CD4-positive, alpha-beta T cell treated with Interleukin-10 for 1 hour (primary cell): Measurements from ENCODE around the gene EEIG2.

Experiments used
- DNase-seq: peaks from one replicate; pipeline ENCODE4 v3.0.0-alpha.2; 2020

Gene EEIG2

DNA sequence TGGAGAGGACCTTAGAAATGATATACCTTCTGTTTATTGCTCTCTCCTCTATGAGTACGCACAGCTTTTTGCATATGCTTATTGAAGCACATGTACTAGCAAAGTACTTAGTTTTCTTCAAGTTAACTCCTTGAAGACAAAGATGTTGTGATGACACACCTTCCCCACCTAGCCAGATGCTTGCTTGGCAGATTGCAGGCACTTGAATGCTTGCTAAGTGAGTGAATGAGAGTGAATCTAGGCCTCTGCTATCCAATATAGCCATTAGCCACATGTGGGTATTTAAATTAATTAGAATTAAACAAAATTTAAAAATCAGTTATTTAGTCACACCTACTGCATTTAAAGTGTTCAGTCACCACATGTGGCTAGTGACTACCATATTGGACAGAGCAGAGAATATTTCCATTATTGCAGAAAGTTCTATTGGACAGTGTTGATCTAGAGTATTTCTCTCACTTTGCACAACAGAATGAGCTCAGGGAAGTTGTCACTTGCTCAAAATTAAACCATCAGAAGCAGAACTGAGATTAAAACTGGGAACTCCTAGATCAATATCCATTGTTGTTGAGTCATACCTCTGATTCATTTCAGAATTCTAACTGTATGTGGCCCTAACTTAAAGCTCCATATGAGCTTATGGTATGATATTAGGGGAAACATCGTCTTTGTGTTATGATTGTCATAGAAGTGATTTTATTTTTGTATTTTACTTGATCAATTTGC, 8.6 kb upstream of the EEIG2 start:
- no peak for DNase-seq

DNA sequence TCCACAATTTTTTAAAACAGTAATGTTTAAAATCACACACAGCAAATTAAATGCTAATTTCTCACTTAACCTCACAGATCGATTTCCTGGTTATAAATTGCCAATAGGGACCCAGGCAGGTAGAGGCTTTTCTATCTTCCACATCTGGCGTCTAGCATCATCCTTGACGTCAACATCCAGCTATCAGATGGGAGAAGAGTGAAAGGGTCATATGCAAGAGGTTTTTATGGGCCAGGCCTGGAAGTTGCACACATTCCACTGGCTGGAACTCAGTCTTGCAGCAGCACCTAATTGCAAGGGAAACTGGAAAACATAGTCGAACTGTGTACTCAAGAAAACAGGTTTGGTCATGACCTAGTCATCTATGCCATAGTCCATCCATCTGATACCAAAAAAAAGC, 6.0 kb upstream of the EEIG2 start:
- DNase-seq, result no peak

DNA sequence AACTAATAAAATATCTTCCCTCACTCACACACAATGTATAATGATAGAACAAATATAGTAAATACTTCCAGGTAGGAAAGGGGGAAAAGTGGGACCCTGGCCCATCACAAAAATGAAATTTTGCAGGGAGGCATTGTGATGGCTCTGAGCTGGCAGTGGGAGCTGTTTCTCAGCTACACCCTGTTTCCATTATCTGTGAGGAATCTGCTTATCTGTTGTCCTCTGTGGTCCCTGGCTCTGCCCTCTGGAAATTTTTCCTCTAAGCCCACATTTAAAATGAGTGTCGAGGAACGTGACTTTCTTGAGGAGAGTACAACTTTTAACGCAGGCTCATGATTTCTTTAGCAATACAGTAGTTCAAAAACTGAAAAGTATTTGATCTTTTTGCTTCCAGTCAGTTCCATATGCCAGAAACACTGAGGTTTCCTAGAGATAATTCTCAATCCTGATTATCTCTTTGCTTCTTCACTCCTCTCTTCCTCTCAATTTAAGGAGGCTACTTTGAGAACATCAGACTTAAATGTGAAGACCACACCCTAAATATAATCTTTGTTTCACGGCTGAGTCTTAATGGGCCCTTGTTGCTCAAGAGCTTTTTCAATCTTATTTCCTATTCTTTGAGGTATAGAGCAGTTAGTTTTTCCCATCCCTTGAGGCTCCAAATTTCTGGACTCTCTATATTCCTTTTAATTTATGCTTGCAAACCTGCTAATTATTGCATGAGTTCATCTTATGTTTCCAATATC, 5.0 kb upstream of the EEIG2 start:
- DNase-seq, result no peak

DNA sequence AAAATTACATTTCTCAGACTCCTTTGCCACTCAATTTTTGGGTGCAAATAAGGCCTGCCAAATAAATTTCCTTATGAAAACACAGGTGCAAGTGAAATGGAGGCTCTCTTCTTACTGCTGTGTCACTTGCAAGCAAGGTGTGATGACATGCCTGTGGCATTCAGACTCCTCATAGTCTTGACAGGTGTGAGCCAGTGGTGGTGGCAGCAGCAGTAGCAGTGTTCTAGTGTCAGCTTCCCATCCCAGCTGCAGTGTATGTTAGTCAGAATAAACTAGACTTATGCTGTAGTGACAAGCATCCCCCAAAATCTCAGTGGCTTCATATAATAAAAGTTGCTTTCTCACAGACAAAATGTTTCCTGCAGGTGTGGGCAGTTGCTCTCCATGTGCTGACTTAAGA, 3.8 kb upstream of the EEIG2 start:
- DNase-seq, result no peak

DNA sequence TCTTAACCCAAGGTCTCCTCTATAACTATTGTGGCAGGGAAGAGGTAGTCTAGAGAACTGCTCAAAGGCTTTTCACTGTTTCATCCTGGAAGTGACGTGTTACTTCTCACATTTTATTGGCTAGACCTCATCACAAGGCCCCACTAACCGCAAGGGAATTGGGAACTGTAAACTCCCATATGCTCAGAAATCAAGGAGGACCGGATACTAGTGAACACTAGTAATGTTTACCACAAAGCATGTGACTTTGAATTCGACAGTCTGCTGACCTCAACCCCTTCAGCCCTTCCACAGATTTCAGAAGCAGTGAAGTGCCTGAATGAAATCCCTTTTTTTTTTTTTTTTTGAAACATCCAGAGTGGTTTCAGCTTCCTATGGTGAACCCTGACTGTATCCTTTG, 3.4 kb upstream of the EEIG2 start:
- DNase-seq, result peak; percentile 21

DNA sequence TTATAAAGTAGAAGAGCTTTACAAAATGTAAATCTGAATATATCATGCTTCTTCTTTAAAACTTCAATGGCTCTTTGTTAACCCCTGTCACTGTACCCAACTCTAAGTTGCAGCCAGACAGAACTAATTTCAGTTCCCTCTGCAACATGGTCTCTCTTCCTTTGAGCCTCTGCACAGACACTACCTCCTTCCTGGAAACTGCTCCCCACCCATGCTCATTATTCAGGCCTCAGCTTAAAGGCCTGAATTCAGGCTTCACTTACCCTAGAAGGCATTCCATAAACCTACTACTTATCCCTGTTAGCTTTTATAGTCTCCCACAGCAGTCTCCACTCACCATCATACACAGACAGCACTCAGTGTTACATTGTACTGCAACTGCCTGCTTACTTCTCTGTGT, 2.6 kb upstream of the EEIG2 start:
- no peak for DNase-seq

DNA sequence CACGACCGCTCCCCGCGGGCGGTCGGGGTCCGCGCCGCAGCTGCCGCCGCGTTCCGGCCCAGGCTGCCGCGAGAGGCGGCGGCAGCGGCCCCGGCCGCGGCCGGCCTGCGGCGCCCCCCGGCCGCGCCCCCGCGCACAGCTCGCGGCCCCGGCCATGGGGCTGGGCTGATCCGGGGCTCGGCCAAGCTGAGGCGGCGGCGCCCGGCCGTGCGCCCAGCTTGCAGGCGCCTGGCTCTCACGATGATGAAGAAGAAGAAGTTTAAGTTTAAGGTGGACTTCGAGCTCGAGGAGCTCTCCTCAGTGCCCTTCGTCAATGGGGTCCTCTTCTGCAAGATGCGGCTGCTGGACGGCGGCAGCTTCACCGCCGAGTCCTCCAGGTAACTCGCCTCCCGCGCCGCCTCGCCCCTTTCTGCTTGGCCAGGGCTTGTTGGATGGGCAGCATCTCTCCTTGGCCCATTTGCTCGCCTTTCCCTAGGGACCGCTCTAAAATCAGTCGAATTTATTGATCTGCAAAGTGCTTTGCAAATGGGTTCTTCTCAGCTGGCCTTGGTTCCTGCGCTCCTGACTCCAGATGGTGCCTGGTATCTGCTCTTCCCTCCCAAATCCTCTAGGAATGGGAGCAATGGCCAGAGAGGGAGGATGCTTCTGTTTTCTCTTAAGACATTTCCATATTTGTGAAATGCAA, 431 bp downstream of the EEIG2 start:
- peak; percentile 29 for DNase-seq

DNA sequence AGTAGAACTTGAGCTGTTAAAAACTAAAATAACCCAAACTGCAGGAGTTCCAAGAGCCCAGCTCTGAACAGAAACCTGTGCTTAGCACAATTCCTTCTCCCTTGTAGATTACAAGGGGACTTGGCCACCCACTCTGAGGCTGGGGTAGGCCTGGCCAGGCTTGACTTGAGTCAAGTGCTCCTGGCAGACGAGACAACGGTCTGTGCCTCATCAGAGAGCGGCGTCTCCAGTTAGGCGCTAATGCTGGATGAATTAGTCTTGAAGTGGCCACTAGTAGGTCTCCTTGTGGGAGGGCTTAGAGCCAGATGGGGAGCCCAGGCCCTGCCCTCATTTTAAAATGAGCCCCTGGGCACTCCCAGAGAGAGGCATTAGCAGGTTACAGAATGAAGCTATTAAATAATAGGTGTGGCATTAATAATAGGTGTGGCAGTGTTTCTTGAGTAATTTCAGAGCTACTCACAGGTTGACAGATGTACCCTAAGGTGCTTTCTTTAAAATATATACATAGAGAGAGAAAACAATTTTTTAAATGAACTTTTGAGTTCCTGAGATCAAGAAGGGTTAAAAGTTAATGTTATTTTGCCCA, 1.1 kb downstream of the EEIG2 start:
- DNase-seq, result peak; percentile 63

DNA sequence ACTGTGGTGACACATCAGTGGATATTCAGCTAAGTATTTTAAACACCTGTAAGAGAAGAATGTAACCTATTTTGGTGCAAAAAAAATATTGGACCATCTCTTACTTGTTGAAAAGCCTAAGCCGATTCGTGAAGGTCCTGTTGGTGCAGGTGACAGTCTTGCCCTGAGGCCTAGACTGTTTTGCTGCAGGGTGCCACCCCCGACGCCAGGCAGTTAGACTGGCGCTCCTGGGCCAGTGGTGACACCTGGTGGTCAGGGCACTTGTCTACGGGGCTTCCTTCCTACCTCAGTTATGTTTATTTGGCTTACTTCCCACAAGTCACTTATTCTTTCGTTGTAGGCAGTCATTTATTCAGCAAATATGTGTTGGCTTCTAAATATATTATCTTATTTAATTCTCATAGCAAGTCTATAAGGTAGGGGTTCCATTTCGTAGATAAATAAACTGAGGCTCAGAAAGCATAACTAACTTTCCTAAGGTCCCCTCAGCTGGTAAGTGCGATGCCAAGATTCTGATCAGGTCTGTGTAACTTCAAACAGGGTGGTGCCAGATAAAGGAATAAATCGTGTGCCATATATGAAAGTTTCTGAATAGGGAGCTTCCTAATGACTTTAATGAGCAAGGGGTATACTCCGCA, 1.9 kb downstream of the EEIG2 start:
- peak; percentile 87 for DNase-seq

DNA sequence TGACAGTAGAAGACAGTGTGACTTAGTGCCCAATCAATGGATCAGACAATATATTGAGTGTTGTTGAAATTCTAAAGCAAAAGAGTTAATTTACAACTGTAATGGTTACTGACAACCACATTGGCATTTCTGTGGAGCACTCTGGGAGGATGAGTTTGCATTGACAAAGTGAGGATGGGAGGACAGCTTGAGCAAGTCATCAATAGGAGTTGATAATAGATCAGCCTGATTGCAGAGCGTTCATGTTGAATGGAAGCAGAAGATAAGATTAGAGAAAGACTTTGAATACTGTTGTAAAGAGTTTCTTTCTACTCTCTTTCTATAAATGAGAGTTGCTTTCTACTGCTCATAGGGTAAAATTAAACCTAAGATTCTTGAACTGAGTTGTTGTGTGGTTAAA, 3.9 kb downstream of the EEIG2 start:
- no peak for DNase-seq

DNA sequence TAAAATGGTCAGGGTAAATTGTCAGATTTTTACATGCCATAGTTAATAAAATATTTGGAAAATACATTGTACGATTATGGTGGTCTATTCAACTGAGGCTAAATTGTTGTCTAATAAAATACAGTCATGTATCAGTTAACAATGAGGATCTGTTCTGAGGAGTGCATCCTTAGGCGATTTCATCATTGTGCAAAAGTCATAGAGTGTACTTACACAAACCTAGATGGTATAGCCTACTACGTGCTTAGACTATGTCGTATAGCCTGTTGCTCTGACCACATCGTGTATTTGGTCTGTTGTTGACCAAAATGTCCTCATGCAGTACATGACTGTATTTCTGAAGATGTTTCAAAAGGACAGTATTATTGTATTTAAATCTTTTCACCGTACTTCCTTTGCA, 5.2 kb downstream of the EEIG2 start:
- no peak for DNase-seq

DNA sequence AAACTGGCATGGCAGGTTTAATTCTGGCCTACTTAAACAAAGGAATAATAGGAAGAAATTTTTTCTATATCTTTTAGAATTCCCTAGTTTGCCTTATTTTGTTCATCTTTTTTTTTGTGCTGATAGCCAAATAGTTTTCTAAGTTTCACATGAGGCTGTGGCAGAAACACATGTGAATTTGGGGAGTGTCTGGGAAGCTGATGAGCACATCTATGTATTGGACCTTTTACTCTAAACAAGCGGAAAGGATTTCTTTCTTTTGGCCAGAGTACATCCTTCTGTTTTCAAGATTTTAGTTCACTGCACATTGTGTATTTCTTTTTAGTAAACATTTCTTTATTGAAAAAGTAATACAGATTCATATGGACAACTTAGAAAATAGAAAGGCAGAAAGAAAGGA, 5.6 kb downstream of the EEIG2 start:
- no peak for DNase-seq

DNA sequence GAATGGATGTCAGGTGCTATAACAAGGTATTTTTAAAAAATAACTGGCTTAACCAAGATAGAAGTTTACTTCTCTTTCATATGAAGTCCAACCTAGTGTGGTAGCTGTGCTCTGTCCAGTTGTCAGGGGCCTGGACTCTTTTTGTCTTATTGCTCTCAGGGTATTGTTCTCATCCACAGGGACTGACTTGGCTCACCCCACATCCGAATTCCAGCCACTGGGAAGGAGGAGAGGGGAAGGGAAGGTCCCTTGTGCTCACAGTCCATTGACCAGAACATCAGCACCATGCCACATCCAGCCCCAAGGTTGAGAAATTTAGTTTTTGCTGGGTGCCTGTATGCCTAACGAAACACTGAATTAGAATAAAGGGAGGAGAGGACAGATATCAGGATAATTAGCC, 8.7 kb downstream of the EEIG2 start:
- no peak for DNase-seq

DNA sequence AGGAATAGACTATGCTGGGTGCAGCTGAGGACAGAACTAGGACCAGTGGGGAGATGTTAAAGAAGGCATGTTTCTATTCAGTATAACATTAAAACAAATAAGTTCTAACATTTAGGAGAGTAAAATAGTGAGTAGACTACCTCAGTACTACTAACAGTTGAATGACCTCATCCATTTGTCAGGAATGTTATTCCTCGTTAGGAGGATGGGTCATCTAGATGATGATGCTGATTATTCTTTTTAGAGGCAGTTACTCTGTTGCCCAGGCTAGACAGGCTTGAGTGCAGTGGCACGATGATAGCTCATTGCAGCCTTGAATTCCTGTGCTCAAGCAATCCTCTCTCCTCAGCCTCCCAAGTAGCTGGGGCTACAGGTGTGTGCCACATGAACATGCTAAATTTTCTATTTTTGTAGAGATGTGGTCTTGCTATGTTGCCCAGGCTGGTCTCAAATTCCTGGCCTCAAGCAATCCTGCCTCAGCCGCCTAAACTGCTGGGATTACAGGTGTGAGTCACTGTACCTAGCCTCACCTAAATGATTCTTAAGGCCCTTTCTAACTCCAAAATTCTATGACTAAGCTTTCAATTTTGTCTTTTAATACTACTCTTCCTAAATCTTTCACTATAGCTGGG, 9.3 kb downstream of the EEIG2 start:
- DNase-seq, result no peak

DNA sequence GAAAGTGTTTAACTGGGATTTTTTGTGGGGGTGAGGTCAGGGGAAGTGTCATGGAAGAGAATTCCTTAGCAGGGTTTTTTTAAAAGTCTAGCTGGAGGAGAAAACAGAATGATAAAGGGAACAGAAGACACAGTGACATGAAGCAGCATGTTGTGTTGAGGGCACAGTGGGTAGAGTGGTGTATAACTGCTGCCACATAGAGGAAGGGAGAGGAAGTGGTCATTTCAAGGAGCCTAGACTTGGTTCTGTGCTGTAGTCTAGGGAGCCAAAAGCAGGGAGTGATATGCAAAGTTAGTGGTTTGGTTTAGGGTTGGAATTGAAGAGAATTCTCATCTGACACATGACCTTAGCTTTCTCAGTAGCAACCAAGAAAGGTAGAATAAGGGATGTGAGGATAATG, 10.2 kb downstream of the EEIG2 start:
- peak; percentile 54 for DNase-seq

DNA sequence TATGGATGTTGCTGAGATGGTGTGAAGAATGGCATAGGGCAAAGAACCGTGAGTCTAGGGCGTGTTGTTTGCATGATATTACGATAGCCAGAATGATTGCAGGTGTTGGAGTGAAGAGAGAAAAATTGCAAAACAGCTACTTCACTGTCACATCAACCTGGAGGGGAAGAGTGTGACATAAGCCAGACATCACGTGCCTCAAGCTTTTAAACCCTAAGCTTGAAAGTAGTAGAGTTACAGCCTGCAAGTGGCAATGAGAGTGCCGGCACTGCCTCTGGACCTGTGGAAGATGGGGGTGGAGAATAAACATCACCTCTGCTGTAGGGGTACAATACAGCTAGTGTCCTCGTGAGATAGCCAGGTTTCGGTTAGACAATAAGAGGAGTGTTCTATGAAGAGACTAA, 11.1 kb downstream of the EEIG2 start:
- no peak for DNase-seq

DNA sequence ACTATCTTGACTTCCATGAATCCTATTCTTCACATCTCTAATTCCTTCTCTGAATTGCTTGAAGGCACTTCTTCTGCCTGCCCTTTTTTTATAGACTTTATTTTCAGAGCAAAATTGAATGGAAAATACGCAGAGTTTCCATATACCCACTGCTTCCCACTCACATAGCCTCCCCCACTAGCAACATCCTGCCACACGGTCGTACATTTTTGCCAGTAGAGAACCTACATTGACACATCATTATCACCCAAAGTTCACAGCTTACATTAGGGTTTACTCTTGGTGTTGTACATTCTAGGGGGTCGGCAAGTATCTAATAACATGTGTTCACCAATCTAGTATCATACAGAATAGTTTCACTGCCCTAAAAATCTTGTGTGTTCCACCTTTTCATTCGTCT, 12.3 kb downstream of the EEIG2 start:
- DNase-seq, result no peak

DNA sequence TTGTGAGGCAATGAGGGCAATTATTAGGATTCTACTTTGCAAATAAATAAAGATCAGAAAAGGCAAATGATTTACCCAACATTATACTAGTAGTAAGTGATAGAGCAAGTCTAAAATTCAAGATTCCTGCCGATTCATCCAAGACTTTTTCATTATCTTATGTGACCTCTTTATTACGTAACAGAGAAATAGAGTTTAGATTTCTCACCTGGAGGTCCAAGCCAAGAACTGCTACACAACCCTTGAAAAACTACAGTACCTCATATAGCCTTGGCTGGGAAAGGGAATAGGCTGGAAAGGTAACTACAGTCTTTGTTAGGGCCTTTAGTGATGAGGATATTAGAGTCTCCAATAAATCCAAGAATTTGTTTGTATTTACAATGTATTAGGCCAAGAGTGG, 13.3 kb downstream of the EEIG2 start:
- no peak for DNase-seq

DNA sequence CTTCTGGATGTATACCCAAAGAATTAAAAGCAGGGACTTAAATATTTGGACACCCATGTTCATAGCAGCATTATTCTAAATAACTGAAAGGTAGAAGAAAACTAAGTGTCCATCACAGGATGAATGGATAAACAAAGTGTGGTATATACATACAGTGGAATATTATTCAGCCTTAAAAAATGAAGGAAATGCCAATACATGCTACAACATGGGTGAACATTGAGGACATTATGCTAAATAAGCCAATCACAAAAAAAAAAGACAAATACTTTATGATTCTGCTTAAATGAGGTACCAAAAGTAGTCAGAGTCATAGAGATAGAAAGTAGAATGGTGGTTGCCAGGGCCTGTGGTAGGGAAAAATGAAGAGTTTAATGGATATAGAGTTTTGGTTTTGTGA, 14.1 kb downstream of the EEIG2 start:
- no peak for DNase-seq

DNA sequence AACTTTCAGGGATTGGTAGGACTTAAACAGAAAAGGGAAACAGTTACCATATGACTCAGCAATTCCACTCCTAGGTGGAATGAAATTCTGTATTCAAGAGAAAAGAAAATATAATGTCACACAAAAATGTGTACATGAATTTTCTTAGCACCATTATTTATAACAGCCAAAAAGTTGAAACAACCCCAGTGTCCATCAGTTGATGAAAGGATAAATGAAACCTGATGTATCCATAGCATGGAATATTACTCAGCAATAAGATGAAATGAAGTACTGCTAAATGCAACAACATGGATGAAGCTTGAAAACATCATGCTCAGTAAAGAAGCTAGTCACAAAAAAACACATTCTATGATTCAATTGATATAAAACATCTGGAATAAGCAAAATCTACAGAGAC, 15.5 kb downstream of the EEIG2 start:
- no peak for DNase-seq

DNA sequence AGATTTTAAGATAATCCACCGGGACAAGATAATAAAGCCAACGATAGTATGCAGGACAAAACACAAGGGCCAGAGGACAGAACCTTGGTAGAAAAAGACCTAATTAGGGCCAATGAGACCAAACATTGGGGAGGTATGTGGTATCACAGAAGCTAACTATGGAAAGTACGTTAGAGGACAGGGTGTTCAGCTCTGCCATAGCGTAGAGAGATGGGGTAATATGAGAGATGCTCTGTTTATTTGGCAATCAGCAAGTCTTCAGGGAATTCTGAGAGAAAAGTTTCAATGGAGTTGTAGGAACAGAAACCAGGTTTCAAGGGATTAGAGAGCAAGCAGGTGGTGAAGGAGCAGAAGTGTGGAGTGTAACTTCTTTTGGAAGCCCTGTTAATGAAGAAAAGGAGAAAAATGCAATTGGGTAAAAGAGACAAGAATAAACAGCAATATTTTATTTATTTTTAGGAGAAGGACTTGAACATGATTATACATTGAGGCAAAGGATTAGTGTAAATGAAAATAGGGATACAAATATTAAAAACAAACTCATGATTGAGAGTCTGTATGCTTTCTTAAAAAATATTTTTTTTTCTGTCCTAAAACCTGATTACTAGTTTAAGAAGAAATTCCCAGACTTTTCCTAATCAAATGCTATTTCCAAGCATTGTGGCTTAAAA, 24.0 kb downstream of the EEIG2 start:
- DNase-seq, result no peak

DNA sequence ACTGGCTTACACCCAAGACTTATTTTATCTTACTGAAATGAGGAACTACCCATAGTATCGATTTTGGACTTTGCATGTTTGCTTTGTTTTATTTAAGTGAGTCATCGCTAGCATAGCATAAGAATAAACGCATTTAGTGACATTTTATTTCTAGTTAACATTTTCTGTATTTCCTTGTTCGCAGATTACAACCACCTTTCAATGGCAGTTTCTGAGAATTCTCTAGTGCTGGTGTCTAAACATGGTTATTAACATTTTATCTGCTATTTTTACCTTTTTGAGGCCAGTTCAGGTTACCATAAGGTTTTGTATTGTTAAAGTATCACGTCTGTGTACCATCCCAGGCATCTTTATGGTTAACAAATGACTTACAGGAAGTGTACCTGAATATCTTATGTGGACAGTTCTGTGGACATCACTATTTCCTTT, 24.5 kb downstream of the EEIG2 start:
- no peak for DNase-seq
